Suprapubic skin (tissue), 4 donors: ENCODE data around the gene CRYM. TPM values are rescaled to one million over a fixed set of nuclear protein-coding genes. Genes with fewer than 3 reads are reported as not detected.

ENCODE experiments used
- DNase-seq, 2 donors: peaks; one replicate each; pipeline ENCODE4 v3.0.0-alpha.2; 2019; ENCODE audit warnings: low spot score in 2 of 2
- H3K27ac ChIP-seq: fragments of 200-600 bp; sonication (generic); one replicate; pipeline ENCODE4 v1.5.1; 2019
- H3K27me3 ChIP-seq: fragments of 200-600 bp; sonication (generic); one replicate; pipeline ENCODE4 v1.5.1; 2019
- H3K36me3 ChIP-seq: fragments of 200-600 bp; sonication (generic); one replicate; pipeline ENCODE4 v1.5.1; 2019
- H3K4me1 ChIP-seq: fragments of 200-600 bp; sonication (generic); one replicate; pipeline ENCODE4 v1.5.1; 2019
- H3K4me3 ChIP-seq: fragments of 200-600 bp; sonication (generic); one replicate; pipeline ENCODE4 v1.5.1; 2019; ENCODE audit warnings: mild to moderate bottlenecking
- H3K9me3 ChIP-seq: fragments of 200-600 bp; sonication (generic); one replicate; pipeline ENCODE4 v1.5.1; 2019
- EP300 ChIP-seq: sonication (generic); formaldehyde crosslinking; IDR thresholded peaks from one replicate; pipeline ENCODE4 v1.6.1; 2017; ENCODE audit warnings: antibody characterized with exemption
- POLR2A ChIP-seq, 2 donors: fragments of 450-650 bp; IDR thresholded peaks; one replicate each; pipeline ENCODE4 v1.6.1; 2017; ENCODE audit warnings: antibody characterized with exemption in 2 of 2, mild to moderate bottlenecking in 2 of 2, moderate library complexity in 2 of 2
- POLR2AphosphoS5 ChIP-seq, 3 donors: sonication (generic); formaldehyde crosslinking; IDR thresholded peaks; one replicate each; pipeline ENCODE4 v1.6.1; 2017; ENCODE audit warnings: antibody characterized with exemption in 3 of 3
- WGBS: methylation state at CpG from one replicate; pipeline ENCODE4 v1.1.5; 2018; 5-methylcytosine and 5-hydroxymethylcytosine counted together
- total RNA-seq, 4 donors: library from RNA; depleted of rRNA; stranded (reverse); fragments of >200 nt; gene quantifications; one replicate each; pipeline ENCODE4 v1.1.0, GENCODE V29; 2016
- TF ChIP-seq, protein P1 (sequence below), 2 donors: fragments of 200-600 bp in 1 of 2; fragments of 450-650 bp in 1 of 2; sonication (generic) in 1 of 2; IDR thresholded peaks; one replicate each; pipeline ENCODE4 v1.5.1; 2016 to 2019; ENCODE audit warnings: antibody characterized with exemption in 2 of 2, mild to moderate bottlenecking in 1 of 2, moderate library complexity in 1 of 2

CRYM gene
- total RNA-seq, 4 donors from 2014 or later = 0.91 to 13.2 (median 5.5) TPM

GRCh38 chr16:21244518-21245215 lies 33.4 kb downstream of the CRYM start:
- Histone ChIP-seq H3K9me3 (no peaks in the 10 kb centered on the region), H3K4me3 (no peak overlapping the region), H3K36me3 (no peaks in the 10 kb centered on the region), H3K4me1 (no peaks in the 10 kb centered on the region), H3K27me3 (no peaks in the 10 kb centered on the region), H3K27ac (no peak overlapping the region)
- TF ChIP-seq POLR2AphosphoS5 (IDR thresholded peaks at IDR 0.05) = no peak
- TF ChIP-seq, protein P1, sequence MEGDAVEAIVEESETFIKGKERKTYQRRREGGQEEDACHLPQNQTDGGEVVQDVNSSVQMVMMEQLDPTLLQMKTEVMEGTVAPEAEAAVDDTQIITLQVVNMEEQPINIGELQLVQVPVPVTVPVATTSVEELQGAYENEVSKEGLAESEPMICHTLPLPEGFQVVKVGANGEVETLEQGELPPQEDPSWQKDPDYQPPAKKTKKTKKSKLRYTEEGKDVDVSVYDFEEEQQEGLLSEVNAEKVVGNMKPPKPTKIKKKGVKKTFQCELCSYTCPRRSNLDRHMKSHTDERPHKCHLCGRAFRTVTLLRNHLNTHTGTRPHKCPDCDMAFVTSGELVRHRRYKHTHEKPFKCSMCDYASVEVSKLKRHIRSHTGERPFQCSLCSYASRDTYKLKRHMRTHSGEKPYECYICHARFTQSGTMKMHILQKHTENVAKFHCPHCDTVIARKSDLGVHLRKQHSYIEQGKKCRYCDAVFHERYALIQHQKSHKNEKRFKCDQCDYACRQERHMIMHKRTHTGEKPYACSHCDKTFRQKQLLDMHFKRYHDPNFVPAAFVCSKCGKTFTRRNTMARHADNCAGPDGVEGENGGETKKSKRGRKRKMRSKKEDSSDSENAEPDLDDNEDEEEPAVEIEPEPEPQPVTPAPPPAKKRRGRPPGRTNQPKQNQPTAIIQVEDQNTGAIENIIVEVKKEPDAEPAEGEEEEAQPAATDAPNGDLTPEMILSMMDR (IDR thresholded peaks at IDR 0.05) = no peak
- no peak for TF ChIP-seq POLR2A (IDR thresholded peaks at IDR 0.05)
- DNase-seq = no peak
- 49% methylated on average over 7 of the region's 7 CpGs for WGBS

GRCh38 chr16:21242756-21243155 lies 35.3 kb downstream of the CRYM start:
- WGBS = 14% methylated on average over 2 of the region's 2 CpGs
- DNase-seq = no peak
- TF ChIP-seq, protein P1 (IDR thresholded peaks at IDR 0.05) = no peak
- TF ChIP-seq POLR2A (IDR thresholded peaks at IDR 0.05) = no peak
- TF ChIP-seq POLR2AphosphoS5 (IDR thresholded peaks at IDR 0.05) = no peak
- TF ChIP-seq EP300 = no peak
- Histone ChIP-seq H3K4me3 (no peak overlapping the region), H3K27ac (no peak overlapping the region), H3K27me3 (no peaks in the 10 kb centered on the region), H3K9me3 (no peaks in the 10 kb centered on the region), H3K4me1 (no peaks in the 10 kb centered on the region), H3K36me3 (no peaks in the 10 kb centered on the region)

- 86% methylated on average over 4 of the region's 4 CpGs for WGBS
- H3K27me3 ChIP-seq = no peaks in the 10 kb centered on the region
- TF ChIP-seq, protein P1 (IDR thresholded peaks at IDR 0.05) = no peak
- no peak for TF ChIP-seq POLR2AphosphoS5 (IDR thresholded peaks at IDR 0.05)
- no peak for TF ChIP-seq EP300
- TF ChIP-seq POLR2A (IDR thresholded peaks at IDR 0.05) = no peak
- H3K36me3 ChIP-seq = no peaks in the 10 kb centered on the region
- H3K4me3 ChIP-seq = no peak overlapping the region
- no peak for DNase-seq
- no peaks in the 10 kb centered on the region for H3K4me1 ChIP-seq
- no peak overlapping the region for H3K27ac ChIP-seq
- no peaks in the 10 kb centered on the region for H3K9me3 ChIP-seq
These were observed 38.4 kb downstream of the CRYM start for GRCh38 chr16:21239646-21240045.

- no peaks in the 10 kb centered on the region for H3K9me3 ChIP-seq
- WGBS = 92% methylated on average over 5 of the region's 5 CpGs
These were observed 41.3 kb downstream of the CRYM start for GRCh38 chr16:21236831-21237230.

DNA sequence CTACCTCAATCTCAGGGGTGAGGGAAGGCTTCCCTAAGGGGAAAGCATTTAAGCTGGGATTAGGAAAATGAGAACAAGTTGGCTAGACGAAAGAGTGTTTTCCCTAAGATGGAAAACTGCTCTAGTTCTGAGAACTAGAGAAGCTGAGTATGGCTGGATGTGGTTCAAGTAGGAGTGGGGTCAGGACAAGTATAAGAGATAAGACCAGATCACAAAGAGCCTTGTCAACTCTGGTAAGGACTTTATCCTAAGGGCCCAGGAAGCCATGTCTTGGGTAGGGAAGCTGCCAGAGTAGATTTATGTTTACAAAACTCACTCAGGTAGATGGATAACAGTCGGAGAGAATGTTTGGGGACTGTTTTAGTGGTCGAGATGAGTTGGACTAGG lies 42.9 kb downstream of the CRYM start:
- Histone ChIP-seq H3K4me3 (no peak overlapping the region), H3K27ac (no peak overlapping the region), H3K4me1 (no peaks in the 10 kb centered on the region), H3K27me3 (no peaks in the 10 kb centered on the region), H3K9me3 (no peaks in the 10 kb centered on the region), H3K36me3 (no peaks in the 10 kb centered on the region)
- TF ChIP-seq POLR2A (IDR thresholded peaks at IDR 0.05) (no peak), POLR2AphosphoS5 (IDR thresholded peaks at IDR 0.05) (no peak), EP300 (no peak)
- TF ChIP-seq, protein P1 (IDR thresholded peaks at IDR 0.05) = no peak
- 83% methylated on average over 3 of the region's 3 CpGs for WGBS
- no peak for DNase-seq

More at GRCh38 chr16:21236831-21237230, 41.3 kb downstream of the CRYM start:
- no peak for TF ChIP-seq POLR2A (IDR thresholded peaks at IDR 0.05)
- no peak for TF ChIP-seq EP300
- TF ChIP-seq, protein P1 (IDR thresholded peaks at IDR 0.05) = no peak
- no peak for TF ChIP-seq POLR2AphosphoS5 (IDR thresholded peaks at IDR 0.05)
- no peak for DNase-seq
- H3K4me3 ChIP-seq = no peak overlapping the region
- H3K36me3 ChIP-seq = no peaks in the 10 kb centered on the region
- H3K4me1 ChIP-seq = no peaks in the 10 kb centered on the region
- H3K27ac ChIP-seq = no peak overlapping the region
- no peaks in the 10 kb centered on the region for H3K27me3 ChIP-seq
